GM12891 (cell line): ENCODE results near the gene RPL18.

Experiments
- PAX5 ChIP-seq: IDR thresholded peaks from 2 replicates; pipeline ENCODE4 v1.6.1; 2011; ENCODE audit warnings: low read length, moderate library complexity, mild to moderate bottlenecking; ENCODE audit not compliant: insufficient read depth, severe bottlenecking
- POLR2A ChIP-seq: IDR thresholded peaks from 2 replicates; pipeline ENCODE4 v1.6.1; 2011; ENCODE audit warnings: low read depth, low read length, control low read depth
- POLR2AphosphoS5 ChIP-seq: IDR thresholded peaks from 2 replicates; pipeline ENCODE4 v1.6.1; 2011; ENCODE audit warnings: low read depth, low read length, control low read depth
- POU2F2 ChIP-seq: IDR thresholded peaks from 2 replicates; pipeline ENCODE4 v1.6.1; 2011; ENCODE audit warnings: low read depth, mild to moderate bottlenecking, control low read depth, low read length, moderate library complexity
- SPI1 ChIP-seq: IDR thresholded peaks from 2 replicates; pipeline ENCODE4 v1.6.1; 2011; ENCODE audit warnings: low read depth, low read length, control low read depth
- TAF1 ChIP-seq: IDR thresholded peaks from 2 replicates; pipeline ENCODE4 v1.6.1; 2011; ENCODE audit warnings: low read depth, low read length, control low read depth

DNA sequence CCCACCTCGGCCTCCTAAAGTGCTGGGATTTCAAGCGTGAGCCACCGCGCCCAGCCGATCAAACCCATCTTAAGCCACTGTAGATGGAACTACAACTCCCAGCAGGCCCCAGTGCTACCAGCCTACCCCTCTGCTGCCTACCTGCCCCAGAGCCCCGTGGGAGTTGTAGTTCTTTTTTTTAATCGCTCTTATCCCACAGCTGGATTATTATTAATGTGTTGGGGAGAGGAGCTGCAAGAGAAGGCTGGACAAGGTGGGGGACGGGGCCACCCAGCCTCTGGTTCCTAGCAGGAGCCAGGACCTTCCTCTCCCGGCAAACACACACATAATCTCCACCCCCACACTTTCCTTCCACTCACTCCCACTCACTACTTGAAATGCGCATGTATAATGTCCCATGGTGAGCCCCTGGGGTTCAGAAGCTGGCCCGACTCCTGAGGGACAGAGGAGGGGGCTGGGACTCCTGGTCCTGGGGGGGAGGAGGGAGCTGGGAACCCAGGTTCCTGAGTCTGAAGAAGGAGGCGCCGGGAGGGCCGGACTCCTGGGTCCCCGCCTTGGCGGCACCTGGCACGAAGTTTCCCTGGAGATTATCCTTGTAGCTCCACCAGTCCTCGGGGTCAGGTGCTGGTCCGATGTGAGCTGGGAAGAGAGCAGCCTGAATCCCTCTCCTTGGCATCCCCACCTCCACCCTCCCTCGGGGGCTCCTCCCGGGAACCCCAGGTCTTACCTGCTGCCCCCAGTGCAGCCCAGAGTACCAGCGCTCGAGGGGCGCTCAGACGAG, 26.1 kb upstream of the RPL18 start:
- TF ChIP-seq POLR2AphosphoS5 (no peak), POLR2A (no peak), TAF1 (no peak), PAX5 (no peak), POU2F2 (no peak), SPI1 (no peak)
